Duodenal mucosa (tissue), 2 donors: Measurements from ENCODE around the gene EXOC7.

ENCODE experiments used
- H3K27ac ChIP-seq: one replicate; pipeline ENCODE4 v1.7.0; 2013; ENCODE audit warnings: low read depth, low read length
- H3K27me3 ChIP-seq, 2 donors: one replicate each; pipeline ENCODE4 v1.7.0; 2013; ENCODE audit warnings: low read length in 2 of 2, control low read depth in 1 of 2; ENCODE audit not compliant: insufficient read depth in 2 of 2, control insufficient read depth in 1 of 2
- H3K36me3 ChIP-seq, 2 donors: one replicate each; pipeline ENCODE4 v1.7.0; 2013; ENCODE audit warnings: low read length in 2 of 2, control low read depth in 1 of 2; ENCODE audit not compliant: insufficient read depth in 2 of 2, control insufficient read depth in 1 of 2
- H3K4me1 ChIP-seq, 2 donors: one replicate each; pipeline ENCODE4 v1.7.0; 2013; ENCODE audit warnings: low read length in 2 of 2, control low read depth in 1 of 2; ENCODE audit not compliant: insufficient read depth in 2 of 2, control insufficient read depth in 1 of 2
- H3K4me3 ChIP-seq, 2 donors: one replicate each; pipeline ENCODE4 v1.7.0; 2013; ENCODE audit warnings: low read length in 2 of 2, low read depth in 1 of 2
- H3K9ac ChIP-seq, 2 donors: one replicate each; pipeline ENCODE4 v1.7.0; 2013; ENCODE audit warnings: low read length in 2 of 2, low read depth in 1 of 2
- H3K9me3 ChIP-seq, 2 donors: one replicate each; pipeline ENCODE4 v1.7.0; 2013; ENCODE audit warnings: low read length in 2 of 2, control low read depth in 1 of 2; ENCODE audit not compliant: control insufficient read depth in 1 of 2

The EXOC7 gene

GRCh38 chr17:76146053-76146851 is 42.7 kb upstream of the EXOC7 start:
- Histone ChIP-seq H3K4me1 (peaks cover 14 to 21% of the 10 kb centered on the region in 2 donors), H3K27me3 (no peaks in the 10 kb centered on the region), H3K36me3 (peaks cover 0 to 22% of the 10 kb centered on the region in 2 donors), H3K9me3 (no peaks in the 10 kb centered on the region), H3K27ac (no peak overlapping the region), H3K4me3 (no peak overlapping the region), H3K9ac (peak overlapping the region in 1 of 2 donors; percentile 37)

- no peak overlapping the region for H3K27ac ChIP-seq
Measured at GRCh38 chr17:76145231-76146052, 41.9 kb upstream of the EXOC7 start.

GRCh38 chr17:76142585-76143041 is 39.0 kb upstream of the EXOC7 start:
- Histone ChIP-seq H3K36me3 (peaks cover 0 to 16% of the 10 kb centered on the region in 2 donors), H3K4me1 (peaks cover 20 to 40% of the 10 kb centered on the region in 2 donors), H3K27me3 (peaks cover 8 to 28% of the 10 kb centered on the region in 2 donors), H3K9ac (no peak overlapping the region), H3K27ac (no peak overlapping the region), H3K4me3 (no peak overlapping the region), H3K9me3 (no peaks in the 10 kb centered on the region)

More at GRCh38 chr17:76145231-76146052, 41.9 kb upstream of the EXOC7 start:
- Histone ChIP-seq H3K27me3 (peaks cover 0 to 5% of the 10 kb centered on the region in 2 donors), H3K36me3 (peaks cover 0 to 21% of the 10 kb centered on the region in 2 donors), H3K4me3 (peak overlapping the region in 1 of 2 donors; percentile 8), H3K9me3 (no peaks in the 10 kb centered on the region), H3K4me1 (peaks cover 19 to 24% of the 10 kb centered on the region in 2 donors), H3K9ac (peak overlapping the region in 1 of 2 donors; percentile 37)

- peaks cover 0 to 16% of the 10 kb centered on the region in 2 donors for H3K36me3 ChIP-seq
- H3K9me3 ChIP-seq, result no peaks in the 10 kb centered on the region
- H3K27ac ChIP-seq, result no peak overlapping the region
- peaks cover 20 to 40% of the 10 kb centered on the region in 2 donors for H3K4me1 ChIP-seq
- peak overlapping the region in 1 of 2 donors; percentile 60 for H3K4me3 ChIP-seq
- no peak overlapping the region for H3K9ac ChIP-seq
- peaks cover 8 to 28% of the 10 kb centered on the region in 2 donors for H3K27me3 ChIP-seq
Measured at GRCh38 chr17:76142039-76142584, 38.5 kb upstream of the EXOC7 start.

GRCh38 chr17:76141212-76142038 is 37.8 kb upstream of the EXOC7 start, which contains the start of gene FOXJ1:
Gene FOXJ1, minus strand, starts transcription at chr17:76141245. Its CDS starts 850 bp downstream, at chr17:76140395.
- Histone ChIP-seq H3K27ac (no peak within 1 kb of the TSS), H3K4me3 (peak within 1 kb of the TSS; percentile 60 to 71), H3K27me3 (peaks cover 8 to 28% of the 10 kb centered on the region in 2 donors), H3K4me1 (peaks cover 20 to 40% of the 10 kb centered on the region in 2 donors), H3K9me3 (no peaks in the 10 kb centered on the region), H3K36me3 (peaks cover 0 to 14% of the 10 kb centered on the region in 2 donors), H3K9ac (peak within 1 kb of the TSS in 1 of 2 donors; percentile 47)

- Histone ChIP-seq H3K9me3 (no peaks in the 10 kb centered on the region), H3K27ac (no peak overlapping the region), H3K36me3 (peaks cover 0 to 7% of the 10 kb centered on the region in 2 donors), H3K9ac (no peak overlapping the region), H3K4me3 (peak overlapping the region; percentile 60 to 71), H3K27me3 (peaks cover 8 to 28% of the 10 kb centered on the region in 2 donors), H3K4me1 (peaks cover 16 to 36% of the 10 kb centered on the region in 2 donors)
Measured at GRCh38 chr17:76140661-76141211, 37.1 kb upstream of the EXOC7 start.

- Histone ChIP-seq H3K4me3 (peak overlapping the region; percentile 59 to 60), H3K4me1 (peaks cover 13 to 31% of the 10 kb centered on the region in 2 donors), H3K27me3 (peaks cover 12 to 28% of the 10 kb centered on the region in 2 donors)
Measured at GRCh38 chr17:76139801-76140660, 36.4 kb upstream of the EXOC7 start.

GRCh38 chr17:76138896-76139752 is 35.5 kb upstream of the EXOC7 start:
- peak overlapping the region; percentile 59 to 60 for H3K4me3 ChIP-seq

More at GRCh38 chr17:76139801-76140660, 36.4 kb upstream of the EXOC7 start:
- Histone ChIP-seq H3K27ac (no peak overlapping the region), H3K36me3 (peaks cover 0 to 5% of the 10 kb centered on the region in 2 donors), H3K9ac (peak overlapping the region in 1 of 2 donors; percentile 20), H3K9me3 (no peaks in the 10 kb centered on the region)

More at GRCh38 chr17:76138896-76139752, 35.5 kb upstream of the EXOC7 start:
- peaks cover 12 to 28% of the 10 kb centered on the region in 2 donors for H3K27me3 ChIP-seq
- peak overlapping the region in 1 of 2 donors; percentile 20 for H3K9ac ChIP-seq
- H3K36me3 ChIP-seq, result no peaks in the 10 kb centered on the region
- peaks cover 13 to 27% of the 10 kb centered on the region in 2 donors for H3K4me1 ChIP-seq
- no peak overlapping the region for H3K27ac ChIP-seq
- H3K9me3 ChIP-seq, result no peaks in the 10 kb centered on the region
